ENCODE measurements around the gene ZNF488. TPM values are rescaled to one million over a fixed set of nuclear protein-coding genes. Genes with fewer than 3 reads are reported as not detected.
"Not testable (repeated sequence)": the region's sequence is repeated elsewhere in the genome, so short reads cannot be mapped to it uniquely, and the experiment has no call there.

Gene ZNF488
- 2.6 and 2.7 TPM in 2 replicates for total RNA-seq (2014; rRNA removed; shearing (Covaris generic))

GRCh38 chr10:47384148-47384921 lies at the start of gene ZNF488:
TSS of gene ZNF488 (minus strand) at chr10:47384293. CDS start at chr10:47368829, 15,464 bp downstream.
- peak; percentile 75 to 81 for DNase-seq
- H3K27ac ChIP-seq = peak within 1 kb of the TSS; percentile 65
- H3K9me3 ChIP-seq (replicated peaks) = no peaks in the 10 kb centered on the region
- H3K4me3 ChIP-seq = peak within 1 kb of the TSS; percentile 71
- H3K27me3 ChIP-seq = no peaks in the 10 kb centered on the region
- H3K36me3 ChIP-seq = no peaks in the 10 kb centered on the region
- H3K4me1 ChIP-seq = peaks cover 3% of the 10 kb centered on the region; the same call in 1 of the 2 replicates

GRCh38 chr10:47425813-47426419 lies 41.8 kb upstream of the ZNF488 start:
- H3K27ac ChIP-seq = no peak overlapping the region
- DNase-seq = no peak
- no peaks in the 10 kb centered on the region for H3K9me3 ChIP-seq (replicated peaks)
- H3K27me3 ChIP-seq = no peaks in the 10 kb centered on the region
- H3K36me3 ChIP-seq = no peaks in the 10 kb centered on the region
- H3K4me1 ChIP-seq = no peaks in the 10 kb centered on the region
- no peak overlapping the region for H3K4me3 ChIP-seq

- Histone ChIP-seq H3K27me3 (no peaks in the 10 kb centered on the region), H3K4me3 (no peak overlapping the region), H3K9me3 (replicated peaks) (no peaks in the 10 kb centered on the region), H3K36me3 (no peaks in the 10 kb centered on the region), H3K27ac (no peak overlapping the region), H3K4me1 (no peaks in the 10 kb centered on the region)
- DNase-seq = no peak
Measured at GRCh38 chr10:47424231-47424630, 40.1 kb upstream of the ZNF488 start.

- no peaks in the 10 kb centered on the region for H3K9me3 ChIP-seq (replicated peaks)
- H3K36me3 ChIP-seq = no peaks in the 10 kb centered on the region
- no peak overlapping the region for H3K4me3 ChIP-seq
- no peaks in the 10 kb centered on the region for H3K4me1 ChIP-seq
- no peaks in the 10 kb centered on the region for H3K27me3 ChIP-seq
- DNase-seq = no peak
- no peak overlapping the region for H3K27ac ChIP-seq
Measured at GRCh38 chr10:47423476-47423875, 39.4 kb upstream of the ZNF488 start.

- Histone ChIP-seq H3K4me3 (no peak overlapping the region), H3K9me3 (replicated peaks) (no peaks in the 10 kb centered on the region), H3K27ac (no peak overlapping the region), H3K4me1 (no peaks in the 10 kb centered on the region), H3K27me3 (no peaks in the 10 kb centered on the region), H3K36me3 (no peaks in the 10 kb centered on the region)
- no peak for DNase-seq
Measured at GRCh38 chr10:47421057-47421952, 37.2 kb upstream of the ZNF488 start.

GRCh38 chr10:47420305-47421056 lies 36.4 kb upstream of the ZNF488 start:
- no peaks in the 10 kb centered on the region for H3K9me3 ChIP-seq (replicated peaks)
- DNase-seq = no peak
- no peaks in the 10 kb centered on the region for H3K27me3 ChIP-seq
- no peak overlapping the region for H3K27ac ChIP-seq
- no peaks in the 10 kb centered on the region for H3K4me1 ChIP-seq
- H3K36me3 ChIP-seq = no peaks in the 10 kb centered on the region
- no peak overlapping the region for H3K4me3 ChIP-seq

GRCh38 chr10:47419421-47419820 lies 35.3 kb upstream of the ZNF488 start:
- no peak overlapping the region for H3K27ac ChIP-seq
- no peaks in the 10 kb centered on the region for H3K4me1 ChIP-seq
- H3K36me3 ChIP-seq = no peaks in the 10 kb centered on the region
- no peak for DNase-seq
- H3K27me3 ChIP-seq = no peaks in the 10 kb centered on the region
- H3K9me3 ChIP-seq (replicated peaks) = no peaks in the 10 kb centered on the region
- H3K4me3 ChIP-seq = no peak overlapping the region

- H3K36me3 ChIP-seq = no peaks in the 10 kb centered on the region
- no peaks in the 10 kb centered on the region for H3K9me3 ChIP-seq (replicated peaks)
- H3K27me3 ChIP-seq = no peaks in the 10 kb centered on the region
- no peaks in the 10 kb centered on the region for H3K4me1 ChIP-seq
- no peak overlapping the region for H3K4me3 ChIP-seq
- H3K27ac ChIP-seq = no peak overlapping the region
- no peak for DNase-seq
Measured at GRCh38 chr10:47418966-47419365, 34.9 kb upstream of the ZNF488 start.

- no peaks in the 10 kb centered on the region for H3K36me3 ChIP-seq
- H3K4me1 ChIP-seq = no peaks in the 10 kb centered on the region
- no peak for DNase-seq
- no peaks in the 10 kb centered on the region for H3K27me3 ChIP-seq
- no peaks in the 10 kb centered on the region for H3K9me3 ChIP-seq (replicated peaks)
- no peak overlapping the region for H3K27ac ChIP-seq
- H3K4me3 ChIP-seq = no peak overlapping the region
Measured at GRCh38 chr10:47418321-47418720, 34.2 kb upstream of the ZNF488 start.

GRCh38 chr10:47416305-47417218 lies 32.5 kb upstream of the ZNF488 start:
- H3K27me3 ChIP-seq; H3K27ac ChIP-seq; H3K4me1 ChIP-seq; H3K36me3 ChIP-seq; DNase-seq; H3K9me3 ChIP-seq (replicated peaks); H3K4me3 ChIP-seq: not testable (repeated sequence)

- no peak overlapping the region for H3K27ac ChIP-seq
- H3K4me3 ChIP-seq = no peak overlapping the region
- no peak for DNase-seq
- no peaks in the 10 kb centered on the region for H3K4me1 ChIP-seq
- no peaks in the 10 kb centered on the region for H3K9me3 ChIP-seq (replicated peaks)
- H3K27me3 ChIP-seq = no peaks in the 10 kb centered on the region
- H3K36me3 ChIP-seq = no peaks in the 10 kb centered on the region
Measured at GRCh38 chr10:47415520-47416304, 31.6 kb upstream of the ZNF488 start.

- Histone ChIP-seq H3K4me1 (no peaks in the 10 kb centered on the region), H3K27ac (no peak overlapping the region), H3K36me3 (no peaks in the 10 kb centered on the region), H3K27me3 (no peaks in the 10 kb centered on the region), H3K4me3 (no peak overlapping the region), H3K9me3 (replicated peaks) (no peaks in the 10 kb centered on the region)
- no peak for DNase-seq
Measured at GRCh38 chr10:47414752-47415519, 30.8 kb upstream of the ZNF488 start.
